Ramos (cell line): Measurements from ENCODE around the gene TNFSF8.

ENCODE experiments used
- in situ Hi-C: fragments of 300-500 bp; cut with MboI; formaldehyde crosslinking; loops from one replicate; pipeline ENCODE4 v1.14.3; 2022; ENCODE audit warnings: low sequenced_read_pairs; ENCODE audit not compliant: unreplicated experiment

TNFSF8 gene

DNA sequence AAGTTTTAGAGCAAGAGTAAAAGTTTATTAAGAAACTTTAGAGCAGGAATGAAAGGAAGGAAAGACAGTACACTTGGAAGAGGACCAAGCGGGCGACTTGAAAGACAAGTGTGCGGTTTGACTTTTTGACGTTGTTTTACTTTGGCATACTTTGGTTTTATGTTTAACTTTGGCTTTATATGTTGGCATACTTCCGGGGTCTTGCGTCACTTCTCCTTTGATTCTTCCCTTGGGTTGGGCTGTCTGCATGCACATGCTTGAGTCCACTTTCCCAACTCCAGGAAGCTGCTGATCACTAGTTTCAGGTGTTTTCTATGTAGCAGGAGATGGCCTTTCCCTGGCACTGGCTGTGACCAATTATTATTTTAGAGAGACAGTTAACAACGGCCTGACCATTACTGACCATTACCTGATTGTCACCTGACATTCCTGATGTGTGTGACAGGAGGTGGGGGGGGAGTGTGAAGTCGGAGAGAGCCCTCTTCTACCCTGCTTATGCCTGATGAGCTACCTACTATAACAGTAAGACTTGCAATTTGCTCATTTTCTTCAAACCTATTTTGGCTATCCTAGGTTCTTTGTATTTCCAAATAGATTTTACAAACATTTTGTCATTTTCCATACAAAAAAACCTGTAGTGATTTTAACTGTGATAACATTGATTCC is 45.5 kb downstream of the TNFSF8 start:
- in situ Hi-C loops: no loop called here

DNA sequence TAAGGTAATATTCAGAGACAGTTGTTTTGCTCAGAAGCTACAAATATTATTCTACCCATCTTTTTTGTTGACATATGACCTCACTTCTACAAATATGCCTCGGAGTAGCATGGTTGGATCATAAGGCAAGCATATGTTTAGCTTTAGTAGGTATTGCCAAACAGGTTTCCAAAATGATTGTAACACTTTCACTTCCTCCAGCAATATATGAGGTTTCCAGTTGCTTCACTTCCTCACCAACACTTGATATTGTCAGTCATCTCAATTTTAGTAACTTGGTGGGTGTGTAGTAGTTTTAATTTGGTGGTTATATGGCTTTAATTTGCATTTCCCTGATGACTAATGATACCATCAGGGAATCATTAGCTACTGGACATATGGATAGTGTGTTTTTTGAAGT is 46.7 kb downstream of the TNFSF8 start:
- in situ Hi-C loops: no loop called here

DNA sequence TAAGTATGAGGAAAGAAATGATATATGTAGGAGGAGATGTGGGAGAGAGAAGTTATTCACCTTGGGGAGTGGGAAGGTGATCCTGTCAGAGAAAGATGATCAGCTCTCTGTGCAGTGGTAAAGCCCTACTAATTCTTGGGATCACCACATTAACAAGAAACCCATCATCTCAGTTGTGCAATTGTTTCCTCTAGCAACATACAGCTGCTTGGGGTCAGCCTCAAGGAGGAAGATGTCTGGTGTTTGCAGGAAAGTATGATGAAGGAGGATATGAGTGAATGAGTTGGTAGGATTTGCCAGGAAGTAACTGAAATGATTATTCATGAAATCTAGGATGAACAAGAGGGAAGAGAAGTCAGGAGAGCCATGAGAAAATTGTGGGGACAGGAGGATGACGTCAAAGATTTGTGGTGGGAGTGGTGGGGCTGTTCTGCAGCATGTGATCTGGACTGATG is 50.1 kb downstream of the TNFSF8 start:
- in situ Hi-C loops: no loop called here

- in situ Hi-C loops: no loop called here
Observed at GRCh38 chr9:114878879-114879564, 51.4 kb downstream of the TNFSF8 start.

- in situ Hi-C loops: no loop called here
Observed at GRCh38 chr9:114869845-114870244, 60.5 kb downstream of the TNFSF8 start.

GRCh38 chr9:114869378-114869777 is 61.0 kb downstream of the TNFSF8 start:
- in situ Hi-C loops: no loop called here

DNA sequence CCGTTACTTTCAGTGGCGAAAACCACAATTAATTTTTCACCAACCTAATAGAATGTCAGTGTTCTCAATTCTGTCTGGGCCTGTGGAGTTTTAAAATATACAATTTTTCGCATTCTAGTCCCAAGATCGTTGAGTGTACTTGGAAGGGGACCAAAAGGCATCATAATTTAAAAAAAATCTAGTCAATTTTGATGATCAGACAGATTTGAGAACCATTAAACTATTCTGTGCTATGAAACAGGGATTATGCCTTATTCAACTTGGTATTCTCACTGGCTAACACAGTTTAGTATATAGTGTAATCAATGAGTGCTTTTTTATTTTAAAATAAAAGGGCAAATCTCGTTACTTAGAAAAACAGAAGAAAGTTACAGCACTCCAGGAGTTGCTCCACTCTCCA is 63.1 kb downstream of the TNFSF8 start:
- in situ Hi-C loops: no loop called here

- in situ Hi-C loops: no loop called here
Observed at GRCh38 chr9:114864471-114864870, 65.9 kb downstream of the TNFSF8 start.

DNA sequence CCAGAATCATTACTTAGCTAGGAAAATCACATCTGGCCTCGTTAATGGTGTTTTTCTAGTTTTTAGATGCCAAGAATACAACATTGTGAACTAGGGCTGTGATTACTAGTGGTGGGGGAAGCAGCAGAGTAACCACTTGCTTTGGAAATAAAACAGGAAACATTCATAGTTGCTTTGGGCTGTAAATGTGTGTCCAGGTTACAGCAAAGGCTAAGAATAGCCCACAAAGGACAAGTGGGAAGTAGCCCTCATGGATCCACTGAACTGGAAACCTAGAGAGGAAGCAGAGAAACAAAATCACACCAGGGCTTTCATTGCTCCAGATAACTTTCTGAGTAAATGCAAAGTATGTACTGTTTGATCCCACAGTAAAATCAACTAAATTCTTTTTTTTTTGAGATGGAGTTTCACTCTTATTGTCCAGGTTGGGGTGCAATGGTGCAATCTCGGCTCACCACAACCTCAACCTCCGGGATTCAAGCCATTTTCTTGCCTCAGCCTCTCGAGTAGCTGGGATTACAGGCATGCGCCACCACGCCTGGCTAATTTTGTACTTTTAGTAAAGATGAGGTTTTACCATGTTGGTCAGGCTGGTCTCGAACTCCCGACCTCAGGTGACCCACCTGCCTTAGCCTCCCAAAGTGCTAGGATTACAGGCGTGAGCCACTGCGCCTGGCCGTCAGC is 68.3 kb downstream of the TNFSF8 start:
- in situ Hi-C loops: no loop called here

GRCh38 chr9:114861273-114861672 is 69.1 kb downstream of the TNFSF8 start:
- in situ Hi-C loops: no loop called here

- in situ Hi-C loops: no loop called here
Observed at GRCh38 chr9:114860187-114860586, 70.2 kb downstream of the TNFSF8 start.

GRCh38 chr9:114856942-114857315 is 73.5 kb downstream of the TNFSF8 start:
- in situ Hi-C loops: no loop called here

DNA sequence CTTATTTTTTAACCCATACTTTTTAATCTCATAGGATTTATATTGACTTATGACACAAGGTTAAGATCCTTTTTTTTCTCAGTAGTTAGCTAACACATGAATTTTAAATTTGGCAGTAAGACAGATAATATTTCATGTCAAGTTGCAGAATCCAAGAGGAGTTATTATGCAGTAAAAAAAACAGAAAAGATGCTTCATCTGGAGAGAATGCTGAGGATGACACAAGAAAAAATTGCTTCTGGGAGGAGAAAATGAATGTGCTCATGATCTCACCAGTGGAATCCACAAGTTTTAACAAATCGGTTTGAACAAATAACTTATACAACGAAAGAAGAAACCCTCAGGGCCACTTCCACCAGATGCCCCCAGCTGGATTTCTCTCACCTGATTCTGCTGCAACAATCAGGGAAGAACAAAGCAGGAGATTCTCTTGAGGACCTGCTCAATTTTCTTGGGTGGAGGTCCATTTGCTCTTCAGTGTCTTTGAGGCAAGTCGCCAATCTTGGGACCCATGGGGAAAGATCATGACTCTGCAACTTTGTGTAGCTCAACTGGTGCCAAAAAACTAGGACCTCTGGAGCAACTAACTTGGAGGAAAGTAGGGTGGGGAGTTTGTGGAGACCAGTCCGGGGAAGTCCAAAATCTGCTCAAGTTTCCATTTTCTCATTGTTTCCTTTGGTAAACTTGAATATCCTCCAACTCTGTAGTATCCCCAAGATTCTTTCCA is 74.0 kb downstream of the TNFSF8 start:
- in situ Hi-C loops: no loop called here

DNA sequence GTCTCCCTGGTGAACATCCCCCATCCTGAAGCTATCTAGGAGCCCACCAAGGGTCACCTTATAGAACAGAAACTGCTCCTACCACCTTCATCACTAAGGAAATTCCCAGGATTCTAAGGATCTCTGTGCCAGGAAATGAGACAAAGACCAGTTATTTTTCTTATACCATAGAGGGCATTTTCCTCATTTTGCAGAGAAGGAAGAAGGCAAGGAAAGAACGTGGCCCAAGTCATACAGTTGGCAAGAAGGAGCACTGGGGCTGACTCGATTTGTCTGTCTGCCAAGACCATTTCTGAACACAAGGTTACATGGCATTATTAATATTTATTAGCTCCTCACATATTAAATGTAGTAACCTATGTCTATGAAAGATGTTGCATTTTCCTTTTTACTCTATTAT is 74.9 kb downstream of the TNFSF8 start:
- in situ Hi-C loops: no loop called here

GRCh38 chr9:114854736-114855355 is 75.5 kb downstream of the TNFSF8 start:
- in situ Hi-C loops: no loop called here

DNA sequence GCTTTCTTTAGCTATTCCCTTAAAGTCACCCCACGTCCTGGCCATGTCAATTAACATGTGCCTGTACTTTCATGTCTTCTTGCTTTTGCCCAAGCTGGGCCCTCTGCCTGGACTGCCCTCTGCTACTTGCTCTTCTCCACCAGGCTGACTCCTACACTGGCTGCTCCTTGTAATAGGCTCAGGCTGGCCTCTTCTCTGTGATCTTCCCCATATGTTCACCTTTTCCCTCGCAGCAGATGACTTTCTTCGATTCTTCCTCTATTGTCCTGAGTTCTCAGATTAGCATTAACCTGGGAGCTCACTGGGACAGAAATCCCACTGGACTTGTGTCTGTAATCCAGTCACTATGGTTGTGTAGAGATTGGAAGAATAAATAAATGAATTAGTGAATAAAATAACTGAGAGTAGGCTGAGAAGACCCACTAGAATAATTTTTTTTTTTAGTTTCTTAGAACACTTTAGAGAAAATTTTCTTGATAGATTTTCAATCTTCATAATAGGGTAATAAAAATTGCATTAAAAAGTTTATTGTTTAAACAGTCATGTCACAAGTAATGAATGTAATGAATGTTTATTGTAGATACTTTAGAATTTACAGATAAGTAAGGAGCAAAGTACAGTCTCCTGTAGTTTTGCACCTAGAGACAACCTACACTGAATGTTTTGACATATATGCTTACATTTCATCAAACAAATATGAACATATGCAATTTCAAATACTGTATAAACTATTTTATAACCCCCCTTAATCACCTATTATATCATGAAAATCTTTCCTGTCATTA is 77.1 kb downstream of the TNFSF8 start:
- in situ Hi-C loops: no loop called here

- in situ Hi-C loops: no loop called here
Observed at GRCh38 chr9:114852050-114852594, 78.3 kb downstream of the TNFSF8 start.

DNA sequence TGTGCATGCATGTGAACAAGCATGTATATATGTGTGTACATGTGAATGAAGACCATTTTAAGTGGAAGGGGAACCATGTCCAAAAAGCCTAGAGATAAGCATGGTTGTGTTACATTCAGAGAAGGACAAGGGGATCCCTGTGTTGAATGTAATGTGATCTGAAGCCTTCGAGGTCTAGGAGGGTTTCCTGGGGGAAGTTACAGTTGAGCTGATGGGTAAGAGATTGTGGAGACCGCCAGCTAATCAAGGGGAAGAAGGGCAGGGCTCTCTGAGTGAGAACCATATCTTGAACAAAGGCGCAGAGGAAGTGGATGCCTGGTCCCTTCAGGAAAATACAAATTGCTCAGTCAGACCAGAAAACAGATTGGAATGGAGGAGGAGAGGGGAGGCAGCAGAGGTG is 79.1 kb downstream of the TNFSF8 start:
- in situ Hi-C loops: no loop called here
